ENCODE results near the gene ANKRD33.

The ANKRD33 gene

GRCh38 chr12:51905471-51906429 lies 17.8 kb downstream of the ANKRD33 start:
- no peak for DNase-seq

GRCh38 chr12:51906430-51907082 lies 18.7 kb downstream of the ANKRD33 start:
- DNase-seq: no peak

- no peak for DNase-seq
Measured at GRCh38 chr12:51907083-51907855, 19.4 kb downstream of the ANKRD33 start, which contains the start of gene ACVRL1. TSS of gene ACVRL1 (plus strand) at chr12:51907504. CDS start at chr12:51912475, 4,971 bp downstream.

GRCh38 chr12:51907856-51908425 lies 20.0 kb downstream of the ANKRD33 start:
- no peak for DNase-seq

- DNase-seq: no peak
Measured at GRCh38 chr12:51908876-51909592, 21.1 kb downstream of the ANKRD33 start.

GRCh38 chr12:51910168-51910567 lies 22.3 kb downstream of the ANKRD33 start:
- no peak for DNase-seq

- DNase-seq: no peak
Measured at GRCh38 chr12:51910691-51911090, 22.8 kb downstream of the ANKRD33 start.

GRCh38 chr12:51911307-51911706 lies 23.4 kb downstream of the ANKRD33 start:
- no peak for DNase-seq

GRCh38 chr12:51911788-51912711 lies 24.1 kb downstream of the ANKRD33 start:
- DNase-seq: no peak

- DNase-seq: no peak
Measured at GRCh38 chr12:51913071-51914033, 25.4 kb downstream of the ANKRD33 start.

GRCh38 chr12:51914034-51914923 lies 26.4 kb downstream of the ANKRD33 start:
- no peak for DNase-seq

GRCh38 chr12:51915003-51915625 lies 27.2 kb downstream of the ANKRD33 start:
- no peak for DNase-seq

- DNase-seq: no peak
Measured at GRCh38 chr12:51915951-51916350, 28.0 kb downstream of the ANKRD33 start.

- no peak for DNase-seq
Measured at GRCh38 chr12:51917041-51917590, 29.2 kb downstream of the ANKRD33 start.

GRCh38 chr12:51917746-51918453 lies 30.0 kb downstream of the ANKRD33 start:
- no peak for DNase-seq

- no peak for DNase-seq
Measured at GRCh38 chr12:51920046-51920445, 32.1 kb downstream of the ANKRD33 start.
